Ramos (cell line): Measurements from ENCODE around the gene NTSR2.

Experiments
- in situ Hi-C: fragments of 300-500 bp; cut with MboI; formaldehyde crosslinking; loops from one replicate; pipeline ENCODE4 v1.14.3; 2022; ENCODE audit warnings: low sequenced_read_pairs; ENCODE audit not compliant: unreplicated experiment

The NTSR2 gene

GRCh38 chr2:11612553-11613215, 57.3 kb downstream of the NTSR2 start:
- in situ Hi-C loops: no loop called here

- in situ Hi-C loops: no loop called here
Measured at GRCh38 chr2:11611251-11611650, 58.7 kb downstream of the NTSR2 start.

GRCh38 chr2:11610624-11611242, 59.3 kb downstream of the NTSR2 start:
- in situ Hi-C loops: no loop called here
